Stimulated activated effector memory CD8-positive, alpha-beta T cell treated with anti-CD3 and anti-CD28 coated beads, Interleukin-12 subunit alpha, Interleukin-12 subunit beta, amount 100 ng/mL, for 72 hours (primary cell): ENCODE results near the gene ACE.

ENCODE experiments used
- ATAC-seq: fragments of 150-1000 bp; cut with Tn5 transposase; 2 replicates; pipeline ENCODE4 v1.10.0; 2021
- DNase-seq, 2 donors: peaks; one replicate each; pipeline ENCODE4 v3.0.0; 2021 to 2022; ENCODE audit warnings: low spot score in 2 of 2
- H3K27ac Mint-ChIP-seq: one replicate; pipeline ENCODE4 v1.8.0; 2022; ENCODE audit warnings: mild to moderate bottlenecking, mixed read lengths
- H3K36me3 Mint-ChIP-seq: one replicate; pipeline ENCODE4 v1.8.0; 2022; ENCODE audit warnings: mild to moderate bottlenecking, mixed read lengths
- H3K4me1 Mint-ChIP-seq: one replicate; pipeline ENCODE4 v1.8.0; 2022; ENCODE audit warnings: mixed read lengths
- H3K4me3 Mint-ChIP-seq: one replicate; pipeline ENCODE4 v1.8.0; 2022; ENCODE audit warnings: mild to moderate bottlenecking, mixed read lengths
- H3K9me3 Mint-ChIP-seq: one replicate; pipeline ENCODE4 v1.8.0; 2022; ENCODE audit warnings: mixed read lengths

Gene ACE

GRCh38 chr17:63540590-63540989 lies 63.7 kb downstream of the ACE start:
- DNase-seq: no peak
- Mint-ChIP-seq H3K36me3 (no peaks in the 10 kb centered on the region), H3K4me1 (peaks cover 14% of the 10 kb centered on the region), H3K27ac (no peak overlapping the region), H3K9me3 (no peaks in the 10 kb centered on the region), H3K4me3 (no peak overlapping the region)
- no peak for ATAC-seq

GRCh38 chr17:63542218-63542545 lies 65.3 kb downstream of the ACE start:
- DNase-seq: no peak
- Mint-ChIP-seq H3K9me3 (no peaks in the 10 kb centered on the region), H3K4me3 (no peak overlapping the region), H3K36me3 (no peaks in the 10 kb centered on the region), H3K27ac (no peak overlapping the region), H3K4me1 (peaks cover 14% of the 10 kb centered on the region)
- ATAC-seq: no peak

GRCh38 chr17:63542942-63543821 lies 66.3 kb downstream of the ACE start:
- H3K27ac Mint-ChIP-seq: no peak overlapping the region
- H3K4me3 Mint-ChIP-seq: no peak overlapping the region
- DNase-seq: no peak
- no peaks in the 10 kb centered on the region for H3K36me3 Mint-ChIP-seq
- no peak for ATAC-seq
- H3K4me1 Mint-ChIP-seq: peaks cover 14% of the 10 kb centered on the region
- H3K9me3 Mint-ChIP-seq: no peaks in the 10 kb centered on the region

- H3K9me3 Mint-ChIP-seq: no peaks in the 10 kb centered on the region
- no peaks in the 10 kb centered on the region for H3K36me3 Mint-ChIP-seq
- H3K4me3 Mint-ChIP-seq: no peak overlapping the region
- ATAC-seq (no peak), DNase-seq (no peak)
- H3K27ac Mint-ChIP-seq: no peak overlapping the region
- H3K4me1 Mint-ChIP-seq: peaks cover 7% of the 10 kb centered on the region
These were observed 67.1 kb downstream of the ACE start for GRCh38 chr17:63543822-63544420.

- no peak overlapping the region for H3K4me3 Mint-ChIP-seq
- ATAC-seq: no peak
- H3K9me3 Mint-ChIP-seq: no peaks in the 10 kb centered on the region
- peaks cover 1% of the 10 kb centered on the region for H3K36me3 Mint-ChIP-seq
- no peak overlapping the region for H3K27ac Mint-ChIP-seq
- no peaks in the 10 kb centered on the region for H3K4me1 Mint-ChIP-seq
- DNase-seq: no peak
These were observed 67.8 kb downstream of the ACE start for GRCh38 chr17:63544467-63545301.

- Mint-ChIP-seq H3K4me1 (peaks cover 3% of the 10 kb centered on the region), H3K4me3 (no peak overlapping the region), H3K9me3 (no peaks in the 10 kb centered on the region), H3K27ac (no peak overlapping the region), H3K36me3 (peaks cover 14% of the 10 kb centered on the region)
- ATAC-seq (no peak), DNase-seq (no peak)
These were observed 69.6 kb downstream of the ACE start for GRCh38 chr17:63546308-63547082.

GRCh38 chr17:63547083-63547523 lies 70.2 kb downstream of the ACE start:
- Mint-ChIP-seq H3K36me3 (peaks cover 17% of the 10 kb centered on the region), H3K4me3 (no peak overlapping the region), H3K27ac (no peak overlapping the region), H3K9me3 (no peaks in the 10 kb centered on the region), H3K4me1 (peaks cover 10% of the 10 kb centered on the region)
- no peak for DNase-seq
- ATAC-seq: no peak
